HG03135 (cell line): ENCODE results near the gene TMEM154.
A peak's percentile ranks its signal among the peaks of the same experiment; 100 is the strongest.

Experiments
- ATAC-seq: cut with Tn5 transposase; IDR thresholded peaks from one replicate; pipeline ENCODE4 v1.9.1; 2021; ENCODE audit warnings: mild to moderate bottlenecking, moderate library complexity; ENCODE audit not compliant: unreplicated experiment

Gene TMEM154

DNA sequence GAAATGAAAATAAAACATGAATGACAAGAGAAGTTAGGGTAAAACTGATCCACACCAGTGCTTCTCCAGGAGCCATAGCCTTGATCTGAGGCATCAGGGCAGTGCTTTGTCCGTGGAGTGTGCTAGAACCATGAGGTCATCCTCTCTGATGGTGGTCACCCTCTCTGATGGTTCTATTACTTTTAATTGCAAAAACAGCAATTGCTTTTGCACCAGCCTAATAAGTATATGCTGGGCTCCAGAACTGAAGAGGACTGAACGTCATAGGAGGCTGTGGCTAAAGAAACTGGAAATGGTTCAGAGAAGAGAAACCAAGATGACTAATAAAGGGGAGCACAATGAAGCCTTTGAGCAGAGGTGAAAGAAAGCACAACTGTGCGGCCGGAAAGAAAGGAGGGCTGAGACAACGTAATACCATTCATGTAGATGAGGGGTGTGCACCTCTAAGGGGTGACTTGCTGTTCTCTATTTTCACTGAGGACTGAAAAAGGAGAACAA is 17.0 kb upstream of the TMEM154 start:
- peak; percentile 99 for ATAC-seq

DNA sequence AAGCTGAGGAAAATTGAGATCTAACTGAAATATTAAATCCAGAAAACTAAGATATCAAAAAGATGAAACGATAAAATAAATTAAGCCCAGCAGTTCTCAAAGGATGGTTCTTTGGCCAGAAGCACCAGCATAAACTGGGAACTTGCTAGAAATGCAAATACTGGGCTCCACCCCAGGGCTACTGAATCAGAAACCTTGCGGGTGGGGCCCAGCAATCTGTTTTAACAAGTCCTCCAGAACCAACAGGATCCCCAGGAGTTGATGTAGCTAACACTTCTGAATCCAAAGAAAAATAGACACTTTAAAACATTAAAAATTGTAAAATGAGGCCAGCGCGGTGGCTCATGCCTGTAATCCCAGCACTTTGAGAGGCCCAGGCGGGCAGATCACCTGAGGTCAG is 14.1 kb upstream of the TMEM154 start:
- ATAC-seq, result no peak

DNA sequence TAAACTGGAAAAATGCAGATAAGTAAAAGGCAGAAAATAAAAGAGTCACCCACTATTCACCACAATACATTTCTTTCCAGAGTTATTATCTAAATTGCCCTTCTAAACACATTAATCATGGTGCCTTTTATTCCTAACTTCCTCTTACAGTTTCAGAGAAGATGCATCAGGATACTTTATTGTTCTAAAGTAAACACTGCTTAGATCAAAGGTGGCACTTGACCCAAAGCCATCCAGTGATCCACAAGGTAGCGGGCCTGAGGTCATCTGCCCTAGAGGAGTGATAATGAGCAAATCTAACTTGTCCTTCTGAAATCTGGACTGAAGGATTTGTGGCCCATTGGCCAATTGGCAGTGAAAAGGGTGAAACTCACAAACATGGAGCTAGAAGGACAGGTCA is 12.0 kb upstream of the TMEM154 start:
- no peak for ATAC-seq

DNA sequence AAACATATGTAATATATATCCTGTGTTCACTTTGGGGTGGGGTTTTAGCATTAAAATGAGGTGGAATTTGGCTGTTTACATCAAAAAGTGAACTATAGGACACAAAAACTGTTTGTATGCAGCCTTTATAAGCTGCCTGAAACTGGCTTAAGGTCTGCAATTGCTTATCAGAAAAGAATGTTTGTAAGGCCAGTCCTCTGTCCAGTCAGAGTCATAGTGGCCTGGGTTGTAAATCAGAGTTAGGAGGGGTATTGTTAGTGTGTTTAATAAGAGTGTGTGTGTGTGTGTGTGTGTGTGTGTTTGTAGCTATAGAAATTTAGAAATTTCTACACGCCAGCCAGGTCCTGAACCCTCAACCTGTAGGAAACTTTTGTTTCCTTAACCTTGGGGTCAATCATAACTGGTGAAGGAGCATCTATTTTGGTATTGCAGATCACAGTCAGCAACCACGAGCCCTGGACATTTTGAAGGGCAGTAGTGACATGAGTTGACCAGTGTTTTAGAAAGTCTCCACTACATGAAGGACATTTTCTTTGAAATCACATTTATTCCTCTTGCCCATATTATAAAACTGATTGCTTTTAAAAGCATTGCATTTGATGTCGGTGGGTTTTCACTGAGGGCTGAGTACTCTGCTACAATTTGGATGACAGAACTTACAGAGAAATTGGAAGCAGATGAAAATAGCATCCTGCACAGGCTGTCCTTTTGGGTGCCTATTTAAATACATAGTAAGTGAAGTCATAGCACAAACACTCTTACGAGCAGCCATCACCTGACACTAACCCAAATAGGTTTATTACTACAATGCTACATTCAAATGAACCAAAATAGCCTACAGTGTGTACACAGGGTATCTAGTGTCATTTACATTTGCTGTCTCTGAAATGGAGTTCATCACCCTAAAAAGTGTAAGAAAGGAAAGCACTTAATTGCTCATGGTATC is 11.2 kb upstream of the TMEM154 start:
- no peak for ATAC-seq

DNA sequence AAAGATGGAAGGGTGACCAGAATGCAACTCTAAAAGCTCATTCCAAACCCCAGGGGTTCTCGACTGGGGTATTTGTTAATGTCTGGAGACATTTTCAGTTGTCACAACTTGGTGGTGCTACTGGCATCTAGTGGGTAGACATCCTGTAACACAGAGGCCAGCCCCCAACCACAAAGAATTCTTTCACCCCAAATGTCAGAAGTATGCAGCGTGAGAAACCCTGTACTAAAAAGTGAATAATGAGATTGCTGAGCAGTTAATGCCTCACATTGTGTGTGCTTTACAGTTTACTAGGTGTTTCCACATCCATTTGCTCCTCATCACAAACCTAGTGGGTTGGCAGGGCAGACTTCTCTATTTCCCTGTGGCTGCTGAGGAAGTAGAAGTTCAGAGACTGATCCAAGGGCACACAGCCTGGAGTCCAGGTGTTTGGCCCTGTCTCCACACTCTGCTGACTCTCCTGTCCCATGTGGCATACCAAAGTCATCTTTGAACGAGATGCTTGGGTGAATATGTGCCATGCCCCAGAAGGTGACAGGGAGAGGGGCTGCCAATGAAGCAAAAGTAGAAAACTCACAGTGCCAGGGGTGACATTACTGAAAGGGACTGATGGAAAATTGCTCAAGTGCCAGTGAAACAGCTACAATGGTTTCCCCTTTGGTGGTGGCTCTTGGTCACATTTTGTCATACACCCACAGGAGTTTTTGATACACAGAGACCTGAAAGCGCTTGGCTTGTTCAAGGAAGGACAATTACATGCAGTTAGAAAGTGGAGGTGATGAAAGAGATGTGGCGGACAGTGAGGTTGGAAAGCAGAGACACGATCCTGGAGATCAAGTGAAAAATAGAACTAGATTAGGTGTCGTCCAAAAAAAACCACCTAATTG is 10.1 kb upstream of the TMEM154 start:
- no peak for ATAC-seq

DNA sequence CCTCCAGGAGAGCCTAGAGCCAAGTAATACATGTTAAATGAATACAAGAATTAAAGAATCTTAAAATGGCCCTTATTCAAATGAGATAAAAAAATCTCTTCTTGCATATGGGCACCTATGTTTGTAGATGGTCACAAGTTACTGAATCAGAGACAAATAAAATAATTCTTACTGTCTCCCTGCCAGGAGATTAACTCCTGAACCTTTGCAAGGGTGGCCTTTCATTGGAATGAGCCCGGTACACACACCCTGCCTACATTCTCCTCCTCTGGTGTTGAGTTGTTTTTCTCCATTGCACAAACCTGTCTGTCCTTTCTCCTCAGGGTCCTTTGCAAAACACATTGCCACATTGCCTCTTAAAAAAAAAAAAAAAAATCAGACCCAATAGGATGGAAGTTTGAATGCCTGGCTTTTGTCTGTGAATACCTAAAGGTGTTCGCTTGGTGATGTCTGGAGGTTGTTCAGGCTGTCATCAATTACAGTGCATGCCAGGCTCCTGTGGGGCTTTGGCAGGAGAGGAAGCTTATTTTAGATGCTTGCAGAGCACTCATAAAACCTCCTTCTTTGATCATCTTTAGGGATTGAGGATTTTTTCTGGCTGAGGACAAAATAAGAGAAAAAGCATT is 8.3 kb upstream of the TMEM154 start:
- no peak for ATAC-seq

DNA sequence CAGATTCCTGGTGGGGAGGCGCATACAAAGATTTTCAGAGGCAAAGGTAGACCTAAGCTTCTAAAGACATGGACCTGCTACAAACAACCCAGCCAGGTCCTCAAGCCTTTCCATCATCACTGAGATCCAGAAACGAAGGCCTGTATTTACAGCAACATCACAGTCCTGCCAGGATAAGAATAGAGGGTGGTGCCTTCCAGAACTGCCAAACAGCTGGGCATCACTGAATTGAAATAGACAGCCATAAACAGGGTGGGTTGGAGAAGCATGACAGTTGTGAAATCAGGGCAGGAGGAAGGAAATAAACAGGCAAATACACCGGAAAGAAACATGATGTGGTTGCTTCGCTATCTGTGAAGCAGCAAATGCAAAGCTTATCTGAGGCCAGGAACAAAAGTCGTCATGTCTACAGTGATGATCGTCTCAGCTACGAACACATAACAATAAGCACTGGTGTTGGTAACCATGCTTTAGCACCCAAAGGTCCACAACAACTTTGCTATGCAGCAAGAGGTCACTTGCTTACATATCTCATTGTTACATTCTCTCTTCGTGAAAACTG is 6.7 kb upstream of the TMEM154 start:
- ATAC-seq, result no peak

DNA sequence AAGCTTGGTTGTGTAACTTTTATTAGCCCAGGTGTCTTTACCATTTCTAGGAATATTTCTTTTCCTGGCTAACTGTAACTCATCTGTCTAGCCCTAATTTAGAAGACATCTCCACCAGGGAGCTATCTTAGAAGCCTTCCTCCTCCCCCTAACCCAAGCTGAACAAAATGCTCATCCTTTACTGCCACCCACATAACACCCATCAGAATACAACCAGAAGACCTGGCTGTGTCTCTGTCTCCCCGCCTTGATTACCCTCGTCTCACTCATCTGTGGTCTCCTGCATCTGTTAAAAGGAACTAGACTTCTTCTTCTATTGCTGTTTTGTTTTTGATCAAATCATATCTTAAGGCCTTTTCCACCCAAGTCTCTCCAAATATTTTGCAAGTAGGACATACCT is 4.8 kb upstream of the TMEM154 start:
- ATAC-seq, result no peak

DNA sequence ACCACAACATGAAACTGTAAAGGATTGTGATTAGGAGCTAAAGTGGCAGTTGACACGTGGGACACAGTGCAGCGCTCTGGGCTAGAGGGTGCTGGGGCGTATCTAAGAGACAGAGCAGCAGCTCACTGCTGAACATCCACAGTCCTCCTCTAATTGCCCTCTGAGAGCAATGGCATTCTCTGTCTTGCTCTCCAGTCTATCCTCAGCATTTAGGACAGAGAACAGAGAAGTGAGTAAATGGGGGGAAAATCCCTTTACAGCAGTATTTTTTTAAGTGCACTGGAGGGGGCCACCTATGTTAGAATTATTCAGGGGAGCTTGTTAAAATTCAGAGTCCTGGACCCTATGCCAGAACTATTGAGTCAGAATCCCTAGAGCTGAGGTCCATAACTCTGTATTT is 4.2 kb upstream of the TMEM154 start:
- ATAC-seq, result peak; percentile 41

DNA sequence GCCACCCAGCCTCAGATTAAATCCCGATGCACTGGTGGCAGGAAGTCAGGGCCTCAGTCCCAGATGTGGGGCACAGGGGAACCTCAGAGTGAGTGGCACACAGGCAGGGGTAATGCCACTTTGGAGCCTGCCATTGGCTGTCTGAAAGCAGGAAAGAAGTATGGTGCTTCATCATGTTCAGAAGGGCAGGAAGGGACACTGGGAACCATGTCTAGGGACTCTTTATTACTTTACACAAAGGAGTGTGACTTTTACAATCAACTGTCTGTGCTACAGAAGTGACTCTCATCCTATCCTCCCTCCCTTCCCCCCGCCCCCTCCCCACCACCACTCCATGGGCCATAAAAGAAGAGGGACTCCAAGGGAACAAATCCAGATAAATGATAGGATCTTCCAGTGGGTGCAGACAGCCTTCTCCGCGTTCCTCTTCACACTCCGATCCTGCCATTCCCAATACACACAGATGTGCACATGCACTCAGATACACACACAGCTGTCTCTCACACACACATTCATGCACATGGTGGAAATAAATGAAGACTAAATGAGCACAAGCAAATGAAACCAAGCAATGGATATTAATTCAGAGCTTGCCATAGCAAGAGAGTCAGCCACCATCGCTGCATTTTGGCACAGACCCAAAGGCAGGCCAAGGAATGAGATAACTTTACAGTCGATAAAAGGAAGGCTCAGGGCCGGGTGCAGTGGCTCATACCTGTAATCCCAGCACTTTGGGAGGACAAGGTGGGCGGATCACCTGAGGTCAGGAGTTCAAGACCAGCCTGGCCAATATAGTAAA is 2.5 kb upstream of the TMEM154 start:
- no peak for ATAC-seq

DNA sequence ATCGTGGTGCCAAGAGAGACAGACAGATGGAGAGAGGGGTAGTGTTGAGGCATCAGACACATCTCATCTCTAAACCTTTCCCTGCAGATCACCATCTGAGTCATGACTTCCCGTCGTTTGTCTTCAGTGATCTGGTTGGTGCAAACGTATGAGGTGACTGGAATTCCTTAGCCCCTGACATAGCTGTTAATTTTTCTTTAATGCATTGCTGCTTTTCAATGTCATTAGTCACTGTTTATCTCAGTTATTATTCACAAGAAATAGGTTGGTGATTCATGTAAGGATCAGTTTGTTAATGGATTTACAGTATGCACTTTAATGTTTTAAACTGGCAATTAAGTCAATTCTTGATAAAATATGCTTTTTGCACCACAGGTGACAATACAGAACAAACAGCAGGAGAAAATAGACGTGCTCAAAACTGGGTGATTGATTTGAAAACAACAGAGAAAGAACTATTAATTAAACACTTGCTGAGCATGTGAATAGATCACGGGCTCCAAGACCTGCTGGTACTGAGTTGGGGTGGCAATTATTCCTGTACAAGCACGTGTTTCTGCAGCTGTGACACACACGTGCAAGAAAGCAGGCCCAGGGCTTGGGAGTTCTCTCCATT is 1.3 kb upstream of the TMEM154 start:
- no peak for ATAC-seq

DNA sequence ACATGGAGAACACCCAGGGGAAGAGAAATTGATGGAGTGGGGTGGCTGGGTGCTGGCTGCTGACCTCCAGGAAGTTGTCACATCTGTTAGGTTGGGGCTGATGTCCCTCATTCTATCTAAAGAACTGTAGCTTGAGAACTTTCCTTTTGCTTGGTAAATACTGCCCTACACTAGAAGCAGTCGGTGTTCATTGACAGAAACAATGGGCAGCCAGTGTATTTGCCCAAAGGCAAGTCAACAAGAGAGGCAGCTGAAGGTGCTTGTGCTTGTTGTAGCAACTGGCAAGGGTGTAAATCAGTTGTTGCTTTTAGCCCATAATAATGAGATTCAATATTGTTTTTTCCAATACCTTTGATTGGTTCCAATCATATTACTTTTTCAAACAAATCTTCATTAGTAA is 956 bp downstream of the TMEM154 start:
- ATAC-seq, result no peak

DNA sequence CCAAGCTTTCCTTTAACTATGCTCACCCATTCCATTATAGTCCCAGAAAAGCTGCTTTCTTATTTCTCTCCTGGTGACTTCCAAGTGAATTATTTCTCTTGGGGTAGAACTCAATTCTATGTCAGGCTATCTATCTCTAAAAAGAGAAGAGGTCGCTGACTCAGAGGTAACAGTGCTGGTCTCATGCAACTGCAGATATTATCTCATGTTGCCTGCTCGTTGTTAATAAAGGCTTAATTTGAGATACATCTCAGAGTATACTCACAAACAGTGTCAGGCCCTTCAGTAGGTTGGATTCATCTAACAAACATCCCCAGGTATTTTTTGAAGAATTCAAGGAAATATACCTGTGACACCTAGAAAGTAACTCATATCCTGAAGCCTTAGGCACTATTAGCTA is 2.7 kb downstream of the TMEM154 start:
- ATAC-seq, result no peak

DNA sequence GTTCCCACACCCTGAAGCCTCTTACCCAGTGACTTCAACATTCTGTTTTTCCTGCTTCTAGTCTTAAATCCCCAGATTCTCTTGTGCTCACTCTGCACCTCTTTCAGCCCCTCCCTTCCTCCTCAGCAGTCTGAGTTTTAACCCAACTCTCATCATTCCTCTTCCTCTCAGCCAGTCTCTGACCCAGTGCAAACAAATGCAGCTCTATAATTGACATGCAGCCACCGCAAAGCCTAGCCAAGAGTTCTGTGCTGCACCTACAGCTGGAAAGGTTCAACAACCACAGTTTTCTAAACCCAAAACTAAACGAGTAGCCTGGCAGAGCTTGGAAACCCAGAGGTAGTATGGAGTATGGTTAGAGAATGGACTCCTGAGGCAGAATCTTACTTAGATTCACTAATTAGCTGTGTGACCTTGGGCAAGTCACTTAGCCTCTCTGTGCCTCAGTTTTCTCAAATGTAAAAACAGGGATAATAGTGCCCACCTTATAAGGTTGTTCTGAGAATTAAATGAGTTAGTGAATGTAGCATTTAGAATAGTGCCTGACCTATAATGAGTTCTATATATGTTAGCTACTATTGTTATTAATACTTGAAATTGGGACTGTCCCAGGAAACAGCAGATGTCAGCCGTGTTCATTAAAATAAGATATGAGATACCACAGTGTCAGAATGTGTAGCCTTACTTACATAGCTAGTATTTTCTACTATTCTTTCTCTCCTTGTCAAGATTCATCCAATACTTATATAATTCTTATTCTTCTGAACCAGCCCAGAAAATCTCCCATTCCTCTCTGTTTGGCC is 3.5 kb downstream of the TMEM154 start:
- no peak for ATAC-seq

DNA sequence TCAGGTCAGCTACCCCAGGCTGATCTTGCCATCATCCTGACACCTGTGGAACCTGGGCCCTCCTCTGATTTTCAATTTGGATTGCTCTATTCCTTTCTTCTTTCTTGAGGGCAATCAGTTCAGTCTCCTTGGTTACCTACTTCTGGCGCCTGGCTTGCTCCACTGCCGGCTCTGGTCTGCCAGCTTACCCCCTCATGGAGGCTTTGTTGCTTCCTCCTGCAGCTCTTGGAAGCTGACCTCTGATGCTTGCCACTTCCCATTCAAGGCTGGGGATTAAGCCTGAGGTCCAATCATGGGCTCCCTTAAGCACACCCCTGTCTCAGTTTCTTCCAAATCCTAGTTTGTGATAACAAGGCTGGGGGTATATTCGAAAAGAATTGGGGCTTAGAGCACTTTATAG is 5.4 kb downstream of the TMEM154 start:
- no peak for ATAC-seq

DNA sequence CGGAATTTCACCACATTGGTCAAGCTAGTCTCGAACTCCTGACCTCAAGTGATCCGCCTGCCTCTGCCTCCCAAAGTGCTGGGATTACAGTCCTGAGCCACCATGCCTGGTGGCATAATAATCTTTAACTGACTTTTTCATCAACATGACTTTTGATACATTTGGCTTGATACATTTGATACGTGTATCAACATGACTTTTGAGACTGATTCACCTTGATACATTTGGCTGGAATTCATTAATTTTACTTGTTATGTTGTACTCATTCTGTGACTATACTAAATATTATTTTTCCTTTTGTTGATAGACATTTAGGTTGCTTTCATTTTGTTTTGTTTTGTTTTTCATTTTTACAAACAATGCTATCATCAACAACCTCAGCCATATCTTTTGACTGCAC is 6.3 kb downstream of the TMEM154 start:
- ATAC-seq, result no peak

DNA sequence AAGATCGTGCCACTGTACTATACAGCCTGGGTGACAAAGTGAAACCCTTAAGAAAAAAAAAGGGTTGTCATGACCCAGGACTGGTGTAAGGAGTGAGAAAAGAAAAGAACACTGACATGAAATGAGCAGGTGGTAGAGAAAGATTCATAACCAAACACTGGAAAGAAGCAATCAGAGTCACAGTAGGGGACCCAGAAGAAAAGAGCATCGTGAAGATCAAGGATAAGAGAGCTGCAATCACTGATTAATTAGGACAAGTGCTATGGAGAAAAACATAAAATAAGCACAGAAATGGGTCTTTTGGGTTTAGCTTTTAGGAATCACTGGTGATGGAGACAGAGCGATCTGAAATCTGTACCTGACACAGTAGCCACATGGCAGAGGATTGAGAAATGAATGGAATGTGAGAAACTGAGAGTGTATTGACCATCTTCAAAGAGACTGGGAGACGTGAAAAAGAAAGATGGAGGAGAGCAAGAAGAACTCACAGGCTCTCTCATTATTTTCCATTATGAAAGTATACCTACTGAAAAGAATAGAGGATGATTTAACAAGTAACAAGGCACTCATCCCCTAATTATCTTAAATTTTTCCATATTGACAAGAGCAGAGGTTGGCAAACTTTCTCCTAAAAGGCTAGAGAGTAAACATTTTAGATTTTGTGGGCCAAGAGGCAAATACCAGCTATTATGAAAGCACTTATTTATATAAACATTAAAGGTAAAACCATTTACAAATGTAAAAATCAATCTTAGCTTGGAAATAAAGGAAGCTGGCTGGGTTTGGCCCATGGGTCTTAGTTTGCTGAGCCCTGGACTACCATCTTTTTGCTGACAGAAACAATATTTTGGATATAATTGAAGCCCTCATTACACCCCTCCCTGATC is 7.3 kb downstream of the TMEM154 start:
- no peak for ATAC-seq
